Stimulated activated CD8-positive, alpha-beta memory T cell treated with anti-CD3 and anti-CD28 coated beads, Interleukin-12 subunit alpha, Interleukin-12 subunit beta, amount 100 ng/mL, for 1 hour (primary cell): ENCODE data around the gene SLC6A18.

ENCODE experiments used
- DNase-seq: peaks from one replicate; pipeline ENCODE4 v3.0.0-alpha.2; 2020; ENCODE audit warnings: low read depth

The SLC6A18 gene

GRCh38 chr5:1203968-1204692 is 21.1 kb upstream of the SLC6A18 start:
- no peak for DNase-seq

GRCh38 chr5:1204693-1205242 is 20.4 kb upstream of the SLC6A18 start:
- DNase-seq = no peak

- no peak for DNase-seq
These were observed 19.7 kb upstream of the SLC6A18 start for GRCh38 chr5:1205255-1206180.

DNA sequence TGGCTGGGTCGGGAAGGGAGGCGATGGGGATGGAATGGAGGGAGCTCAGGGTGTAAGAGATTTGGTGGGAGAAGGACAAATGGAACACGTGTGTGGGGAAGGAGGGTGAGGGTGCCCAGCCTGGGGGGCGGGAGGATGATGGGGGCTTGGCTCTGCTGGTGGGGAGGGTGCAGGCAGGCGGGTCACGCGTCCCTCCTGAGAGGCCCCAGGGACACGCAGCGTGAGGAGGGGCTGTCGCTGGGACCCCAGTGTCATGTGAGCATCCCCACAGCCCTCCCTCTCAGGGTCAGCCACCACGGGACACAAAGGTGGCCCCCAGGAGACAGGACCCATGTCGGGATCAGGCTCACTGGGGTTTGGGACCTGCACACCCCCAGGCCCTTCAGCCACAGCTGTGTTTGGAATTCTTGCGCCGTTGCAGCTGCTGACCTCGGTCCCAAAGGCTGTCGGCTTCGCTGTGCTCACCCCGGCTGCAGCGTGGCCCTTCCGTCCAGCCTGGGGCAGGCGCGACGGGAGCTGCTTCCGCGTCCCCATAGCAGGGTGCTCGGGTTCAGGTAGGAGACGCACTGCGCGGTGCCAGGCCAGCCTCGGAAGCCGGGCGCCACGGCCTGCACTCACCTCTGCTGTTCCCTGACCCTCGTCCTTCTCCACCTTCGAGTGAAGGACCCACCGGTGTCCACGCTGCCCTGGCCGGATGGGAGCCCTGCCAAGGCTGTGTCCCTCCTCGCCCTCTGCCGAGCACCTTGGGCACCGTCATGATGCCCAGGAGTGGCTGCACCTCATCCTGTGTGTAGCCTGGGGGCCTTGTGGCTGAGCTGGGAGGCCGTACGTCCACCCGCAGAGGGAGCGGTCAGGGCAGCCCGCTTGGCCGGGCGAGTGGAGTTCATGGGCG is 18.4 kb upstream of the SLC6A18 start:
- no peak for DNase-seq

- DNase-seq = no peak
These were observed 17.6 kb upstream of the SLC6A18 start for GRCh38 chr5:1207555-1207954.

GRCh38 chr5:1208221-1208742 is 16.9 kb upstream of the SLC6A18 start:
- no peak for DNase-seq

DNA sequence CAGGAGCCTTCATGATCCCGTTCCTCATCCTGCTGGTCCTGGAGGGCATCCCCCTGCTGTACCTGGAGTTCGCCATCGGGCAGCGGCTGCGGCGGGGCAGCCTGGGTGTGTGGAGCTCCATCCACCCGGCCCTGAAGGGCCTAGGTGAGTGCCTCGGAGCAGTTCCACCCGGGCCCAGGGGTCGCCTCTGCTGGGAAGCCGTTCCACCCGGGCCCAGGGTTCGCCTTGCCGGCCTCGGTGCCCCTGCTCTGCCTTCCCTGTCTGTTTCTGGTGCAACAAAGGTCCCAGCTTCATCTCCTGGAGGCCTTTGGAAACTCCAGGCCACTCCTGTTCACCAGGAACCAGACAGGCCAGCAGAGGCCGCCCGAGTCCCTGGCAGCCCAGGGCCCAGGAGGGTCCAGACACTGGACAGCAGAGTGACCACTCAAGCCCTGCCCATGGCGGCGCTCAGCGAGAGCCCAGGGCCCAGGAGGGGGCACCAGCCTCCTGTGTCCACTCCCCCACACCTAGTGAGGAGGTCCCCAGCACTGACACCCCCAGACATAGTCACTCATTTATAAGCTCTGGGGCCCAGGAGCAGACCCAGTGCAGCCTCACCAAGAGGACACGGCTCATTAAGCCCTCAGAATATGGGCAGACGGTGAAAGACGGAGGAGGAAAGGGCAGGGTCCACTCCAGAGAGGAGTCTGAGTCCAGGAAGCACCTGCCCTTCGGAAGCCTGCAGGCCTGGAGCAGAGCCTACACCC is 16.3 kb upstream of the SLC6A18 start:
- DNase-seq = no peak

GRCh38 chr5:1209489-1209852 is 15.7 kb upstream of the SLC6A18 start:
- no peak for DNase-seq

GRCh38 chr5:1209896-1210776 is 15.0 kb upstream of the SLC6A18 start:
- no peak for DNase-seq

DNA sequence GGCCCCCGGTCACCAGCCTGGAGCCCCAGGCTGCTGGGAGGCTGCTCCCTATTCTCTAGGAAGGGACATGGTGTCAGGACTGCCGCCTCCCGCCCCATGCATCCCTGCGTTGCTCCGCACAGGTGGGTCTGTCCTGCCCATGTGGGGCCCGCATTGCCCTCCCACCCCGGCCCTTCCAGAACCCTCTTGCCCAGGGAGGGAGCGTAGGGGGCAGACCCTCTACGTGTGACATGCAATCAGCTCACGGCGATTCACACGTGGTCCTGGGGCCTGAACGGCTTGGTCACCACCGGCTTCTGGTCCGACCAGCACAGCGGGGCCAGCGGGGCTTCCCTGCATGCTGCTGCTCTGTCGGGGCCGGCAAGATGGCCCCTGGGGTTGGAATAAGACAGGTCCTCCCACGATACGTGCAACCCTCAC is 14.3 kb upstream of the SLC6A18 start:
- DNase-seq = no peak

- no peak for DNase-seq
These were observed 13.5 kb upstream of the SLC6A18 start for GRCh38 chr5:1211701-1212100.

DNA sequence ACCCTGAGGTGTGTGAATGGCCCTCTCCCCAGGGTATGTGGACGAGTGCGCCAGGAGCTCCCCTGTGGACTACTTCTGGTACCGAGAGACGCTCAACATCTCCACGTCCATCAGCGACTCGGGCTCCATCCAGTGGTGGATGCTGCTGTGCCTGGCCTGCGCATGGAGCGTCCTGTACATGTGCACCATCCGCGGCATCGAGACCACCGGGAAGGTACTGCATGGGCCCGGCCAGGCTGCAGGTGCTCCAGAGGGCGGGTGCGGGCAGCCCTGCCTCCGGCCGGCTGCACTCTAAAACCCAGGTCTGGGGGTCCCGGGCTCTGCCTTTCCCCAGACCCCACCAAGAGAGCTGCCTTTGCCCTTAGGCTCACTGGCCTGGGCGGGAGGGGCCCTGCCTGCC is 12.9 kb upstream of the SLC6A18 start:
- DNase-seq = no peak

- no peak for DNase-seq
These were observed 12.3 kb upstream of the SLC6A18 start for GRCh38 chr5:1212881-1213280.

DNA sequence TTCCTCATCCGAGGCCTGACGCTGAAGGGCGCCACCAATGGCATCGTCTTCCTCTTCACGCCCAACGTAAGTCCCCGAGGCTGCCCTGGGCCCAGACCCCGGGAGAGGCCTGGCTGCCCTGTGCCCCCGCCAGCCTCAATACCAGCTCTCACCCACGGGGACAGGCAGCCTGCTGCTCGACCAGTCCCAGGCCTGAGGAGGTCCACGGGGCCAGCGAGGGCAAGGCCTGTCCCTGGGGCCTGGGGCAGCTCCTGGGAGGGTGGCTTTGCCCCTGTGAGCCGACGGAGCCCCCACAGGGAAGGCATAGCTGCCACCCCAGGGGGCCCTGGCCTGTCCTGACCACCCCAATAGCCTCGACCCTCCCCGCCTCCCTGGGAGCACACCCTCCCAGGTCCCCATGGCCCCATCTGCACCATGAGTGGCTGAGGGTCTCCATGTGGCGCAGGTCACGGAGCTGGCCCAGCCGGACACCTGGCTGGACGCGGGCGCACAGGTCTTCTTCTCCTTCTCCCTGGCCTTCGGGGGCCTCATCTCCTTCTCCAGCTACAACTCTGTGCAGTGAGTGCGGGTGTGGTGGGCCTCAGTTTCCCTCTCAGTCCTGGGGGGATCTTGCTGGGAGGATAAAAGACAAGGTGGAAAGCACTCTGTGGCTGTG is 11.5 kb upstream of the SLC6A18 start:
- no peak for DNase-seq

DNA sequence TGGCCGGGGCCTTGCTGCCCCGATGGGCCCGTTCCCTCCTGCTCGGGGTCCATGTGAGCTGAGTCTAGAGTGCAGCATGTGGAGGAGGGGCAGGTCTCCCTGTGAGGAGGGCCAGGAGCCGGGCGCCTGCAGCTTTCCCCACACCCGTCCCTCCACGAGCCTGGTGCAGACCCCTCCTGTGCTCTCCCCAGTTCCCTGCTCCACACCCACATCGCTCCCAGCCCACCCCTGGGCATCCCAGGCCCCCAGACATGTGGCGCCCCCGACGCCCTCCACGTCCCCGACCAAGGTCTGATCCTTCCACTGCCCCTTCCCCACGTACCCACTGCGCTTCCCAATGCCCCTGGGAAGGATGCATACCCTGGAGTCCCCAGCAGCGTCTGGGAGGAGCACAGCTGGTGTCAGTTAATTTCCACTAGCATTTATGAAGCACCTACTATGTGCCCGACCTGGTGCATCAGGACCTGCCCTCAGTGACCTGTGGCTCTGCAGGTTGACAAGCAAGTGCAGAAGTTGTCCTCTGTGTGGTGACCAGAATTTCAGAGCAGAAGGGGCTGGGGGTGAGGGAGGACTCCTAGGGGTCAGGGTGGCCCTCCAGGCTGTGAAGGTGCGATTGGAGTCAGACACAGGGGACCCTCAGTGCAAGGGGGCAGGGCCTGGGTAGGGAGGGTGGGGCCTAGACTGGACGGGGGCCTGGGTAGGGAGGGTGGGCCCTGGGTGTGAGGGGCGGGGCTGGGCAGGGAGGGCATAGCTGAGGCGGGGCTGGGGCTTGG is 10.8 kb upstream of the SLC6A18 start:
- no peak for DNase-seq

DNA sequence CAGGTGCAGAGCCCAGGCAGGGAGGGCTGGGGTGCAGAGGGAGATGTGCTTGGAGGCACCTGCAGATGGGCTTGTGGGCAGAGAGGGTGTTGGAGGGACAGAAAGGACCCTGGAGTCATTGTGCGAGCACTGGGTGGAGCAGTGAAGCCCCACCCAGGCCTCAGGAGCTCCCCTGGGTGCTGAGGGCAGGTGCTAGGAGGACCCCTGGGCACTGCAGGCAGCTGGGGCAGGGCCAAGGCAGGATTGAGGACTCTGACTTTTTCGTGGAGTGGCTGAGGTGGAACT is 10.3 kb upstream of the SLC6A18 start:
- DNase-seq = no peak

GRCh38 chr5:1215320-1216096 is 9.7 kb upstream of the SLC6A18 start:
- DNase-seq = no peak
